ENCODE data around the gene STRN4.

The STRN4 gene

GRCh38 chr19:46773018-46773399, 26.8 kb upstream of the STRN4 start:
- DNase-seq (ENCODE audit: low read depth): no peak

GRCh38 chr19:46772170-46773017, 26.1 kb upstream of the STRN4 start:
- DNase-seq (ENCODE audit: low read depth): no peak

- DNase-seq (ENCODE audit: low read depth): peak; percentile 84
Measured at GRCh38 chr19:46768746-46769145, 22.5 kb upstream of the STRN4 start.

GRCh38 chr19:46766569-46767317, 20.5 kb upstream of the STRN4 start:
- DNase-seq (ENCODE audit: low read depth): no peak

- DNase-seq (ENCODE audit: low read depth): no peak
Measured at GRCh38 chr19:46764817-46765291, 18.6 kb upstream of the STRN4 start.

- no peak for DNase-seq (ENCODE audit: low read depth)
Measured at GRCh38 chr19:46762245-46762890, 16.1 kb upstream of the STRN4 start.

GRCh38 chr19:46761418-46761831, 15.2 kb upstream of the STRN4 start:
- no peak for DNase-seq (ENCODE audit: low read depth)

- DNase-seq (ENCODE audit: low read depth): peak; percentile 55
Measured at GRCh38 chr19:46760897-46761296, 14.6 kb upstream of the STRN4 start.

- no peak for DNase-seq (ENCODE audit: low read depth)
Measured at GRCh38 chr19:46760363-46760762, 14.1 kb upstream of the STRN4 start.

- DNase-seq (ENCODE audit: low read depth): peak; percentile 95
Measured at GRCh38 chr19:46759817-46760333, 13.6 kb upstream of the STRN4 start.

GRCh38 chr19:46759206-46759605, 13.0 kb upstream of the STRN4 start:
- no peak for DNase-seq (ENCODE audit: low read depth)

- no peak for DNase-seq (ENCODE audit: low read depth)
Measured at GRCh38 chr19:46756544-46756888, 10.3 kb upstream of the STRN4 start.

GRCh38 chr19:46755853-46756543, 9.7 kb upstream of the STRN4 start:
- no peak for DNase-seq (ENCODE audit: low read depth)

- peak; percentile 60 for DNase-seq (ENCODE audit: low read depth)
Measured at GRCh38 chr19:46755077-46755852, 9.0 kb upstream of the STRN4 start.

- no peak for DNase-seq (ENCODE audit: low read depth)
Measured at GRCh38 chr19:46753420-46754155, 7.3 kb upstream of the STRN4 start.

GRCh38 chr19:46748325-46749109, 2.3 kb upstream of the STRN4 start:
- DNase-seq (ENCODE audit: low read depth): peak; percentile 58

GRCh38 chr19:46745521-46746280, 549 bp downstream of the STRN4 start, which contains the start of gene FKRP:
TSS of gene FKRP (plus strand) at chr19:46746057. CDS start at chr19:46755451, 9,394 bp downstream.
- DNase-seq (ENCODE audit: low read depth): no peak

GRCh38 chr19:46745030-46745429, 1.2 kb downstream of the STRN4 start:
- DNase-seq (ENCODE audit: low read depth): no peak

All from amniotic epithelial cell (primary cell).